Fibroblast of skin of abdomen (primary cell): ENCODE measurements around the gene TMEM69. TPM values are rescaled to one million over a fixed set of nuclear protein-coding genes. Genes with fewer than 3 reads are reported as not detected.
"Not testable (repeated sequence)": the region's sequence is repeated elsewhere in the genome, so short reads cannot be mapped to it uniquely, and the experiment has no call there.

Source experiments
- DNase-seq: peaks from one replicate; pipeline ENCODE4 v3.0.0-alpha.2; 2013
- polyA plus RNA-seq, 2 experiments: library from polyadenylated mRNA; unstranded; fragments of 120-200 nt; gene quantifications; one replicate each; pipeline ENCODE4 v1.2.1, GENCODE V29; 2013; ENCODE audit not compliant: insufficient read length in 2 of 2

The TMEM69 gene, protein sequence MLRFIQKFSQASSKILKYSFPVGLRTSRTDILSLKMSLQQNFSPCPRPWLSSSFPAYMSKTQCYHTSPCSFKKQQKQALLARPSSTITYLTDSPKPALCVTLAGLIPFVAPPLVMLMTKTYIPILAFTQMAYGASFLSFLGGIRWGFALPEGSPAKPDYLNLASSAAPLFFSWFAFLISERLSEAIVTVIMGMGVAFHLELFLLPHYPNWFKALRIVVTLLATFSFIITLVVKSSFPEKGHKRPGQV
- polyA plus RNA-seq (2013, experiment 1 of 2; ENCODE audit: insufficient read length) = 26.5 TPM
- polyA plus RNA-seq (2013, experiment 2 of 2; ENCODE audit: insufficient read length) = 26.6 TPM

DNA sequence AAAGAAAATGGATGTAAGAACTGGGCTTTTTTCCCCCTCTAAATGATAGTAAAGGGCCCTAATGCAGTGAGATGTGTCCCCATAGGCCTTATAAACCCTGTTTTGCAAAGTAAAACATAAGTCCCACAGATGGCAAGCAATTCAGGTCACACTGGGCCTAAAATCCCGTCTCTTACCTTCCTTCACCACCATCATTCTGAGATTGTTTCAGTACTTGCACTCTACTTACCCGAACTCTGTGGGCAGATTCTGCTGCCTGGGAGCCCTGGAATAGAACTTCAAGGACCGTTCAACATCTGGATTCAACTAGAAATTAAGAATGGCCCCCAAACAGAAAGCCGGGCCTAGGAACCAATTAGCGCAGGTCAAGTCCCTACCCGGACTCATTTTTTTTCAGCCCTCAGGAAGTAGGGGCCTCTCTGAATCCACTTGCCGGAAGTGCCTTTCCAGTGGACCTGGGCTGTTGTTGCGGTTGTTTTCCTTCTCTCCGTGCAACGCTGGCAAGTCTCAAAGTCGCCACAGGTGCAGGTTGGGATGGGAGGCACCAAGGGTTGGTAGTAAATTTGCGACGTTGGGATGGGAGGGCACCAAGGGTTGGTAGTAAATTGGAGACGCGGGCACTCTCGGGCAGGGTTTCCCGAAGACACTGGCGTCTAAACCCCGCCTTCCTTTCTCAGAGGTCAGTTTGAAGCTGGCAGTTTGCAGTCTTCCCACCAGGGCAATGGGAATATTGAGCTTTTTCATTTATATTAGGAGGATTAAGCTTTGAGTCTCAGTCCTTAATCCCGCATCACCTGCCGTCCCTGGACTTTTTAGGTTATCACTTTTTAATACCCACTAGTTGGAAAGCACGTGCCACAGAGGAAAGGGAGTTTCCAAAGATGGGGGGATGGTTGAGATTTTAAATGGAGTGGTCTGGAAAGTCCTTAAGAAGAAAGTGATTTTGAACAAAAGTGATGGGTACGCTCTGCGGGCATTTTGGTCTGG lies at the start of gene TMEM69:
TSS of gene TMEM69 (plus strand) at position 428 of the 987 bp plus-strand sequence. CDS start 2,888 bp downstream, outside the sequence.
- DNase-seq = peak; percentile 90

DNA sequence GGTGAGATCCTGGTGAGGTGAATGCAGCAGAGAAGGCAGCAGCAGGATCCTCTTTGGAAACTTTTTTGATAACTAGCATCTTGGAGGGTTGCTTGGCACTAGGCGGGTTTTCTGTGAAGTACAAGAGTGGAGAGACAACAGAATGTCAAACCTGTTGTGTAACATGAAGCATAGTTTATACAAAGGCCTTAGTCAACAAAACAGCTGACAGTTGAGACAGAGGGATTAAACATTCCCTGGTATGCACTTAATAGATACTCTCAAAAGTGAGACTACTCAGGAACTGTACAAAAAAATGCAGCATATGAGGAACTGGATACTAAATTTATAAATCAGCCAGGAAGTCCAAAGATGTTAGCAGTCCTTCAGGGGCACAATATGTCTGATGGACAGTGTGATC lies 47.7 kb upstream of the TMEM69 start:
- no peak for DNase-seq

DNA sequence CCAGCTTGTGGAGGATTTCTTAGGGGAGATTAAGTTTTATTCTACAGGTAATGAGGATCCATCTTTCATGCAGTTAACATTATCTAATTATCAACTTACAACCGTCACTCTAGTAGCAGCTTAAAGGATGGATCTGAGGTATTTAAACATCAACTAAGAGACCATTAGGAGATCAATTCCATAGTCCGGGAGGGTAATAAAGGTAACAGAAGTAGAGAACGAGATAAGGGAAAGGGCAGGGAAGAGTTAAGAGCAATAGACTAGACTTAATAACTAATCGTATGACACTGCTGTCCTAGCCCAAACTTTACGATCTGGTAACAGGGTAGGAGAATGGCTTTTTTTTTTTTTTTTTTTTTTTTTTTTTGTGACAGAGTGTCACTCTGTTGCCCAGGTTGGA lies 44.7 kb upstream of the TMEM69 start:
- no peak for DNase-seq

DNA sequence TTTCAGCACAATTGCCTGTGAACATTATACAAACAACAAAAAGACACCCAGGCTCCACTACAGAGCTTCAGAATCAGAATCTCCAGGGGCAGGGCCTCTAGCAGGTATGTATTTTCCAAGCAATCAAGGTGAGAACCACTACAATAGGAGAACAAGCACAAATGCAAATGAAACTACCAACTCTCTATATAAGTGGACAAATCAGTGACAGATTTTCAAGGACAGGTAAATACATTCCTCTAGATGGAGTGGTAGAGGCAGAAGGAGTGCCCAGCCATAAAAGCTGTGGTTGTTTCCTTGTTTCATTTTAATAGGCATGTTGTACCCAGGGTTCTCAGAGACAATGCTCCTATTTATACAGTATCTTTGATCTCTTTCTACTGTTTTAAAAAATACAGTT lies 44.0 kb upstream of the TMEM69 start:
- DNase-seq = no peak

DNA sequence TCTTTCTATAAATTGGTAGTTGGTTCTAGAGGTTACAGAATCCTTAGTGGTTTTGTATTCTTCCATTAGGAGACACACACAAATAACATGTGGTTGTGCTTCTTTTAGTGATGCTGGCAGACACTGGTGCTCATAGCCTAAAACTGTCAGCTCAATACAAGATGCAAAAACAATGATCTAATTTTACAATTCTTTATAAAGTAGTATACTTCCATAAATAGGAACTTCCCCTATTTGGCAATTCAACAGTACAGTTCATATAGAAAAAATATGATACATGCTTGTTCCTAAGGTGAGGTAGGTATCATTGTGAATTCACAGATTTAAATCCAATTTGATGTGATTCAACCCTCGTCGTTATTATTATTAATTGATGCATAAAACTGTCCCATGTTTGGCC lies 43.3 kb upstream of the TMEM69 start:
- DNase-seq = no peak

DNA sequence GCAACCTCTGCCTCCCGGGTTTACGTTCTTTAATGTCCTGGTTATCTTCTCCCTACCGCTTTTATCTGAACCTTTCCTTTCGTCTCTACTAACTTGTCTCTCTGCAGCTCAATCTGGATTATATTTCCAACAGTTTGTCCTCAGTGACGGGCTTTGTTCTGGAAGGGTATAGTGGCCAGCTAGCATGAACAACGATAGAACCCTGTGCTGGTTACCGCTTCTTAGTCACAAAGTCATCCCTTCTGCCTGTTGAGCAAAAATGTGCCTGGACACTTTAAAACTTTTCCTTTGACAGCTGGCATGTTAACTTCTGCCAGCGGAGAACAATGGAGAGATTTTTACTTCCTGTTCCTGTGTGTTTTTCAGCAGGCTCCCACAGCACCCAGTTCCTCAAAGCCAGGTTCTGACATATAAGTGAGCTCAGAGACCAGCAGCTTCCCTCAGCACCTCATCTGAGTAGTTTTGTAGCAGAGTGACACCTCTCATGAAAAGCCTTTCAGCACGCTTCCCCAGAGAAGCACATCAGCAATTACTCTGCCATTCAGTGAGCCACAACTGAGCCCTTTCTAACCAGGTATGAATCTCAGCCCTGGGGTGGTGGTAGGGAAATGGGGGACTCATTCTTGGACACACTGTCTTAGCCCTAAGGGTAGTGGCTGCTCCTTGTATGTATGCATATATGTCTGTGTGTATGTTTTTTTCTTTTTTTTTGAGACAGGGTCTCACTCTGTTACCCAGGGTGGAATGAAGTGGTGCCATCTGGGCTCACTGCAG lies 40.5 kb upstream of the TMEM69 start:
- no peak for DNase-seq

DNA sequence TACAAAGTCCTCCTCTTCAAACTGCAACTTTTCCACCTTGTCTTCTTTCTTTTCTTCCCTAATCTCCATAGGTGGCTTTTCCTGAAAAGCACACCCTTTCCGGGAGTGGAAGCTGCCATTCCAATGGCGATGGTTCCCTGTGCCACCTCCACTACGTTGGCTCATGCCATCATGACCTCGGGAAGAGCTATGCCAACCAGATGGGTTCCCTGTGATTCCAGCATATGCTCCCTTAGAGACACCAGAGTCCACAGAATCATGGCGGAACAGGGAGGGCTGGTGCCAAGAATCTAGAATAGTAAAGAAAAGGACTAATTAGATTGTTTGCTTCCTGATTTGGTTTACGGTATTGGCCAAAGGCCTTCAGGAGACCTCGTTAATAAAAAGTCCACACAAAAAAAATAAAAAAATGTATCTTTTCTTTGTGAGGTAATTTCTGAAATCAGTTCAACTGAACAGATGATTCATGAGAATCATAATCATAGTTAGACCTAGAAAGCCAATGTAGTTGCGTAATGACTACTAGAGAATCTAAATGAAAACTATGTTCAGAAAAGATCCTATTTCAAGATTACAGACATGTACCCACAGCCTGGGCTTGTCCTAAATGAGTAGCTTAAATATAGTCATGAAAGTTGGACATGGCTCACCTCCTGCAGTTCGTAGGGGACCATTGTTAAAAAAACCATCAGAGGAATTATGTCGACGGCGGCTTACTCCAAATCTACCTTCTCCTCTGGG lies 33.3 kb upstream of the TMEM69 start:
- DNase-seq = peak; percentile 13

DNA sequence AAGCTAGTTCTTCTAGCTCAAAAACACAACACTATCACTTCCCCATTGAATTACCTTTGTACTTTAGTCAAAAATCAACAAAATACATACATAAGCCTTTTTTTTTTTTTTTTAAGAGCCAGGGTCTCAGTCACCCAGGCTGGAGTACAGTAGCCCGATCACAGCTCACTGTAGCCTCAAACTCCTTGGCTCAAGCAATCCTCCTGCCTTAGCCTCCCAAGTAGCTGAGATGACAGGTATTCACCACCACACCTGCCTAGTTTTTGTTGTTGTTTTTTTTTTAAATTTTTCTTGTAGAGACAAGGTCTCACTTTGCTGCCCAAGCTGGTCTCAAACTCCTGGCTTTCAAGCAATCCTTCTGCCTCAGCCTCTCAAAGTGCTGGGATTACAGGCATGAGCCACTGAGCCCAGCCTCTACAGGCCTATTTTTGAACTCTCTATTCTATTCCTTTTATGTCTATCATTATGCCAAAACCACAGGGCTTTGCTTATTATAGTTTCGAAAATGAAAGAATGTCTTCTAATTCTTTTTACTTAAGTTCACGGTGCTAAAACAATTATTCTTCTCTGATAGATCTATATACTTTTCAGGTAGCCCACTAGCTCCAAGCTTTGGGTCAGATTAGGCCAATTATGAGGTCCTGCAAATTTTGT lies 31.3 kb upstream of the TMEM69 start:
- no peak for DNase-seq

DNA sequence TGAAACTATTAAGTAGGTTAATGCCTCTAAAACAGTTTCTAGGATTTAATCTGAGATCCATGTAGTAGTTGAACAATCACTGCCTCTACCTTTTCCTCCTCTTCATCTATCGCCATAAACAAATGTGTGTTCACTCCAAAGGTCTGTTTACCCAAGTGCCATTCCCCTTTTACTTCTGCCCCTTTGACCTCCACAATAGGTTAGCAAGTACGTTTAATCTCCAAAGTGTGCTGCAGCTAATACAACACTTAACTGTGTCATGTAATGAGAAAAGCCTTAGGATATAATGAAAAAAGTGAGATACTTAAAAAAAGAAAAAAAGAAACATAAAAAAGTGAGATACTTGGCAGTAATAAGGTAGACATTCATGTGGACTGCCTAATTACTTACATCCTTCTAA lies 29.8 kb upstream of the TMEM69 start:
- DNase-seq = no peak

DNA sequence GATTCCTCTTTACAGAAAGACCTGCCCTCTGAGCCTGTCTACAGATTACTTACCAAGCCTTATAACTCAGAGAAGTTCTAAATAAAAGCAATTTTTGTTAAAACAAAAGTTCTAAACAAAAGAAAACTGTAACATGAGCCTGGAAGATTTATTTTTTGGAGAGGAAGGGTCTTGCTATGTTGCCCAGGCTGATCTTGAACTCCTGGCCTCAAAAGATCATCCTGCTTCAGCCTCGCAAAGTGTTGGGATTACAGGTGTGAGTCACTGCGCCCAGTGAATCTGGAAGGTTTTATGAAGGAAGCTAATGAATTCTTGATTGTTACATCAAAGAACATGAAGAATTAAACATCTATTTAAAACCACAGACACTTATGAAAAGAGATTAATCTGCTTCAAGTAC lies 28.8 kb upstream of the TMEM69 start:
- no peak for DNase-seq

DNA sequence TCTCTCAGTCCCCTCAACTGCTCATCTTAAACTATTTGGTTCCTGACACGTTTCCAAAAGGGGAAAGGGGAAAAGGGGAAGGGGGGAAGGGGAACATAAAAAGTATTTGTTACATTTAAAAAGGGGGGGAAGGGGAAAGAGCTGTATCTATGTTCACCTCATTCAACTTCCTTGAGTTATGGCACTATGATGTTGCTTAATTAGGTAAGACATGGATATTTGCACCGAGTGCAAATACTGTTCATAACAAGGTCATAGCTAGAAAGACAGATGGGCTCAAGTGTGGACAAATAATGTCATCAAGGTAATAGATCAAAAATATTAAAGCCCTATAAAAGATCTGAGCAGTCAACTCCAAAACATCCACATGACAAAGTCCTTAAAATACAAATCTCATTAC lies 27.6 kb upstream of the TMEM69 start:
- DNase-seq = no peak

DNA sequence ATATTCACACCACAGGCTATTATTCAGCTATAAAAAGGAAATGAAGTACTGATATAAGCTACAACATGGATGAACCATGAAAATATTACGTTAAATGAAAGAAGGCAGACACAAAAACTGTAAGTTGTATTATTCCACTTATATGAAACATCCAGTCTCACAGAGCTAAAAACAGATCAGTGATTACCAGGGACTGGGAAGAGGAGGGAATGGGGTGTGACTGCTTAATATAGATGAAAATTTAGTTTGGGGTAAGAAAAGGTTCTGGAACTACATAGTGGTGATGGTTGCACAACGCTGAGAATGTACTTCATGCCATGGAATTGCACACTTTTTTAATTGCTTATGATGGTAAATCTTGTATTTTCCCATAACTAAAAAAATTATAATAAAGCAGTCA lies 21.1 kb upstream of the TMEM69 start:
- DNase-seq = no peak

DNA sequence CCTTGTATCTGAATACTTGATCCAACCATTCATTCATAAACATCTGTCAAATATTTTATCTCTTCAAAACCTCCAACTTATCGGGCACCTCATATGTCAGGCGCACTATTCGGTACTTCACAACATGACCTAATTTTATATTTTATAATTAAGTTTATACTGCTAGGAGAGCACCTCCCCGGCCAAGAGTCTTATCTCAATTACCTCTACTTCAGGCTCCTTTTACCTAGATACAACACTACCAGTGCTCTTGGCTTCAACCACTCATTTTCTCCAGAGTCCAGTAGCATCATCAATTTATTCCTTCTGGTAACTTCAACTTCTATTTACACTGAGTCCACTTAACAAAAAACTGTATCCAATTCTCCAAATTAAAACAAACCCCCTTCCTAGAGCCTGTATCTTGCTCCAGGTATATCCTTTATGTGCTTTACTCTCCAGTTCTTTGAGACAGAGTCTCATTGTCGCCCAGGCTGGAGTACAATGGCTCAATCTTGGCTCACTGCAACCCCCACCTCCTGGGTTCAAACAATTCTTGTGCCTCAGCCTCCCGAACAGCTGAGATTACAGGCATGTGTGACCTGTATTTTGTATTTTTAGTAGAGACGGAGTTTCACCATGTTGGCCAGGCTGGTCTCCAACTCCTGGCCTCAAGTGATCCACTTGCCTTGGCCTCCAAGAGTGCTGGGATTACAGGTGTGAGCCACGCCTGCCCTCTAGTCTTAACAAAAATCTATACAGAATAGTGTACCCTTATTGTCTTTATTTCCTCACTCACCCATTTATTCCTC lies 20.5 kb upstream of the TMEM69 start:
- no peak for DNase-seq

DNA sequence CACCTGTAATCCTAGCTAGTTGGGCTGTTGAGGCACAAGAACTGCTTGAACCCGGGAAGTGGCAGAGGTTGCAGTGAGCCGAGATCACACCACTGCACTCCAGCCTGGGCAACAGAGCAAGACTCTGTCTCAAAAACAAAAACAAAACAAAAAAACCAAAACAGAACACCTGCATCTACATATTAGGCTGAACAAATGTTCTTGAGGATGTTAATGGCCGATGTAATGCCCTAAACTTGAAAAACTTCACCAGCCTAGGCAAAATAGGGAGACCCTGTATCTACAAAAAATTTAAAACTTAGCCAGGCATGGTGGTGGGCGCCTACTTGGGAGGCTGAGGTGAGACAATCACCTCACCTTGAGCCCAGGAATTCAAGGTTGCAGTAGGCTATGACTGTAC lies 19.5 kb upstream of the TMEM69 start:
- no peak for DNase-seq

DNA sequence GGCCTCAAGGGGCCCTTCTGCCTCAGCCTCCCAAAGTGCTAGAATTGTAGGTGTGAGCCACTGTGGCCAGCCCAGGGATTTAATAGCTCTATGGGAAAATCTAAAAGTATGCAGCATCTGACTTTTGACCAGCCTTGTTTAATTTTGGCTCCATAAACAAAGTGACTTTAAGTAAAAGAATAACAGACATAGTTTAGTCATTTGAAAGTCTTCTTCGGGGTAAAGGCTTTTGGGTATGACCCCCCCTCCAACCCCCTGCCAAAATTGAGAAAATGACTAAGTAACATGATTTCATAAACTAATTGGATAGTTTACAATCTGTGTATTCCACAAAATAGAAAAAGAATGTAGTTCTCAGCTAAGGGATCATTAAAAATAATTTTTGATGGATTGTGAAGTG lies 18.6 kb upstream of the TMEM69 start:
- DNase-seq = no peak

DNA sequence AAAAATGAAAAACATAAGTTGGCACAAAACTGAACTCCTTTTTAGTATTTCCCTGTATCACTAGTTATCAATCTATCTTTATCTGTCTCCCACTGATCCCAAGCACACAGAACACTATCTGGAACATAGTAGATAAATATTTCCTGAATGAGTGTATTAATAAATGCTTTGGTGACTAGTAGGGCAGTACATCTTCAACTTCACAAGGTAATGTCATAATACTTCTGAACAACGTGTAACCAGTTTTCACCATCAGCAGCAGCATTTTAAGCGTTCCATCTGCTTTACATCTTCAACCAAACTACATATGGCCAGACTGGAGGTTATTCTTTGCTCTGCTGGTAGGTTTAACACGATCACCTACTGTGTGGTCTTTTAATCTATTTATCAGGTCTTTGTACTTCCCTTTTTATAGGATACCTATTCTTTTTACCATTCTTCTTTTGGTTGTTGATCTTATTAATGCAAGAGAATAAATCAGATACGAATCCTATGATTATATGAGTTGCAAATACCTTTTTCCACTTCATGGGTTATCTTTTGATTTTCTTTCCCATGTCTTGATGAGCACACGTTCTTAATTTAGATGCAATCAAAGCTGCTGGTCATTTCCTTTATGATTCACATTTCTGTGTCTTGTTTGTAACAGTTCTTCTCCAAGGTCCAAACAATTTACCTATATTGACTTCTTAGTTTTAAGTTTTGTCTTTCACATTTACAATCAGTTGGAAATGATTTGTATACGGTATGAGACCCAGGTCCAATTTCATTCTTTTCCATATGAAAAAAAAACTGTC lies 17.9 kb upstream of the TMEM69 start:
- DNase-seq = peak; percentile 56

DNA sequence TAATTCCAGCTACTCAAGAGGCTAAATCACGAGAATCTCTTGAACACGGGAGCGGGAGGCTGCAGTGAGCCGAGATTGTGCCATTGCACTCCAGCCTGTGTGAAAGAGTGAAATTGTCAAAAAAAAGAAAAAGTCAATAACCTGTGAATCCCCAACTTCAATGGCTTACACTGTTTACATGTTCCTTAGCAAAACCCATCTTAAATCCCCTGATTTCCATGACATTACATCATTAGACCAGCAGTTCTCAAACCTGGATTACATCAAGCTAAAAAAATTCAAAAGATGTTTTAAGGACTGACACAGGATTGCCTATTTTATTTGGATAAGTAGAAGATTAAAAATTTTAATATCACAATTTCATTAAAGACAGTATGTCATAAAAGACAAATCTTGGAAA lies 14.0 kb upstream of the TMEM69 start:
- peak; percentile 59 for DNase-seq

DNA sequence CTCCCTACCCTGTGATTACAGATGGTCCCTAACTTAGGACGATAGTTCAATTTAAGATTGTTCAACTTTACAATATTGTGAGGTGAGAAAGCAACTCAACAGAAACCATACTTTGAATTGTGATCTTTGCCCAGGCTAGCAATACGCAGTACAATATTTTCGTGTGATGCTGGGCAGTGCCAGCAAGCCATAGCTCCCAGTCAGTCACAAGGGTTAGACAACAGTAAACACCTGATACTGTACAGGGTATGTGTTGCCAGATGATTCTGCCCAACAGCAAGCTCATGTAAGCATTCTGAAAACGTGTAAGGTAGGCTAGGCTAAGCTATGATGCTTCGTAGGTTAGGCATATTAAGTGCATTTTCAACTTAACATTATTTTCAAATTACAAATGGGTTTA lies 13.5 kb upstream of the TMEM69 start:
- DNase-seq = no peak

DNA sequence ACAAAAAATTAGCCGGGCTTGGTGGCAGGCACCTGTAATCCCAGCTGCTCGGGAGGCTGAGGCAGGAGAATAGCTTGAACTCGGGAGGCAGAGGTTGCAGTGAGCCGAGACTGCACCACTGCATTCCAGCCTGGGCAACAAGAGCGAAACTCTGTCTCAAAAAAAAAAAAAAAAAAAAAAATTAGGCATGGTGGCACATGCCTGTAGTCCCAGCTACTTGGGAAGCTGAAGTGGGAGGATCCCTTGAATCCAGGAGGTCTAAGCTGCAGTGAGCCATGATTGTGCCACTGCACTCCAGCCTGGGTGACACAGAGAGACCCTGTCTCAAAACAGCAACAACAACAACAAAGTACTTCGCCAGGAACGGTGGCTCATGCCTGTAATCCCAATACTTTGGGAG lies 11.4 kb upstream of the TMEM69 start:
- not testable (repeated sequence) for DNase-seq

DNA sequence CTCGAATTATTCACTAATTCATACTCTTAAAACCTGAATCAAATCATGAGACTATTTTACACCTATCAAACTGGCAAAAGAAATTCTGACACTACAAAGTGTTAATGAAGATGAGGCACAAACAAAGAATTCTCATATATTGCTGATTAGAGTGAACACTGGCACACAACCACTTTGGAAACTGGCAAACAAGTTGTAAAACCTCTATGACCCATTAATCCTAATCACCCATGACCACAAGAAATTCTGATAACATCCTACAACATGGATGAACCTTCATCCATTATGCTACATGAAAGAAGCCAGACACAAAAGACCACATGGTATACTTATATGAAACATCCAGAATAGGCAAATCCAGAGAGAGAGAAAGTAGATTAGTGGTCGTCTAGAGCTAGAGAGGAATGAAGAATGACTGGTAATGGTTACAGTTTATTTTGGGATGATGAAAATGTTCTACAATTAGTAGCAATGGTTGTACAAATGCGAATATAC lies 10.2 kb upstream of the TMEM69 start:
- no peak for DNase-seq
